HG03097 (cell line): ENCODE data around the gene UBR4.

Experiments
- ATAC-seq: cut with Tn5 transposase; IDR thresholded peaks from one replicate; pipeline ENCODE4 v1.9.1; 2021; ENCODE audit not compliant: unreplicated experiment, low FRiP score

UBR4 gene

DNA sequence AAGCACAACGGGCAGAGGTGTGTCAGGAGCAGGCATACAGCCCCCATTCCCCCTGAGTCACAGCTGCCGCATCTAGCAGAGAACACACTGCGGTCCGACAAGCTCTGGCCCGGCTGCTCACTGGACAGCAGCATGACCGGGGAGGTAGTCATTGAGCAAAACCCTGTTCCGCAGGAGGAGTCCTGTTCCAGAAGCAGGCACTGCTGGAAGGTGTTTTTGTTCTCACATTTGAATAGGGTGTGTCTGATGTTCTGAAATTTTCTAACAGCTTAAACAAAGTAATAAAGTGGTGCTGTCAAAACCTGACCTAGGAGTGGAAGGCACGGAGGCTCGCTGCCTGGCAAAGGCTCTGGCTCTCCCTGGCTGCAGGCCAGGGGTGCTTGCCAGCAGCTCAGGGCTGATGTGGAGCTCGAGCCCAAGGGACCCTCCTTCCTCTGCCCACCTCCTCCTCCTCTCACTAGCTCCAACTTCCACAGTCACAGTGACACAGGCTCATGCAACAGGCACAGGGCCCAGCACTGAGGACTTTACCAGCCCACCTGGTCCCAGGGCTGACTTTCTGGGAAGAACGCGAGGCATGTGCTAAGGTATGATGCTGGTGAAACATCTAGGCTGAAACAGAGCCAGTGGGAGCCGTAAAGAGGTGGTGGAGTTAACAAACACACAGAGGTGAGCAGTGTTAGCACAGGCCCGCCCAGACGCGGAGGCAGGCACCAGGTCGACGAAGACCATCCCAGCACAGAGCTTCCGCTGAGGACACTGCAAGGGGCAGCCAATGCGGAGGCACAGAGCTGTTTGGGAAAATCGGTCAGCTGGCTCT lies 135.0 kb downstream of the UBR4 start:
- ATAC-seq, result no peak

DNA sequence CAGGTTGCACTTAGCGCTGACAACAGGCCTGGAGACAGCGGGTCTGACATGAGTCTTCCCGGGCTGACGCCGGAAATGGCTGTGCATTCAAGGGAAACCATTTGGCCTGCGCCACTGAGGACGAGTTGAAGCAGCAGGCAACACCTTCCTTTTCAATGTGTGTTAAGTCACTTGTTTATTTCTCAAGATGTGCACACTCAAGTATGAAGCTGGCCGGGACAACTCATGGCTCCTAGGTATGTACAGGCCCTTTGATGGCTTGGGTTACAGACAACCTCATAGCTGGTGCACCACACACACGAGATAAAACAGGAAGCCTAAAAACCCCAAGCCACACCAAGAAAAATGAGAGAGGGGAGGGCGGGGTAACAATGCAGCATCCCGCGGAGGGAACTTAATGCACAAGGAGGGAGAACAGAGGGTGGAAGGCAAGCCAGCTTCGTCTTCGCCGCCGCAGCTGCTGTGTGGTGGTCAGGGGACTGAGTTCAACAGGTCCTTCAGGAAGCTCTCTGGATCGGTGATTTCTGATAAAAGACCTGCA lies 135.6 kb downstream of the UBR4 start:
- no peak for ATAC-seq

DNA sequence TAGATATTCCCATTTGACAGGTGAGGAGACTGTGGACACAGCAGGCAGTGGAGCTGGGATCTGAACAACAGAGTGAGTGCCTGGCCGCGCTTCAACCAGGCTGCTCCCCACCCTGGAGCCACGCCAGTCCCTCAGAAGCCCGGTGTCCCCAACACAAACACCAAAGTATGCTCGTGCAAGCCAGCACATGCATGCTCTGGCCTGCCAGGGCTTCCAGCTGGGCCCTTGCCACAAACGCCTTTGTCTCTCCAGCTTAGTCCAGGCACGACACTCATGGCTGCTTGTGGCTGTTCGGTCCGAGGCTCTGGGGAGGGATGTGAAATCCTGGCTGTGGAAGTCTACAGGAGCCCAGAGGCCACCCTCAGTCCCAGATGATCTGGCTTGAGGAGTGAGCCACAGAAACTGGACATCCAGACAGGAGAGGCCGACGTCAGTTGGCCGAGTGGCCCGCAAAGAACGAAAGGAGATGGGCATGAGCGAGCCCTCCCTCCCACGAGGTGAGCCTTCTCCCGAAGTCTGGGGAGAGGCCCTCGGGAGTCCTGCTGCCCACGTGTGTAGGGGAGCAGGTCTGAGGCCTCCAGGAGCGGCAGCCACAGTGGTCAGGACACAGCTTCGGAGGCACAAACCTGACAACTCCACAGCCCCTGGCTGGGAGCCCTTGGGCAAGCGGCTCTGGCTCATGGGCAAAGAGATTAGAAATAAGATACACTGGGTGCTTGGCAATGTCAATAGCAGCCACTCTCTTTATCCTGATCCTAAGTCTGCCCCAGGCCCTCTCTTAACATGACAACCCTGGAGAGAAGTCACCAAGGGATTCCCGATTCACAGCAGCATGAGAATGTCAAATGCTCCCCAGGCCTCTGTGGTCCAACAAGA lies 136.5 kb downstream of the UBR4 start:
- ATAC-seq, result no peak

DNA sequence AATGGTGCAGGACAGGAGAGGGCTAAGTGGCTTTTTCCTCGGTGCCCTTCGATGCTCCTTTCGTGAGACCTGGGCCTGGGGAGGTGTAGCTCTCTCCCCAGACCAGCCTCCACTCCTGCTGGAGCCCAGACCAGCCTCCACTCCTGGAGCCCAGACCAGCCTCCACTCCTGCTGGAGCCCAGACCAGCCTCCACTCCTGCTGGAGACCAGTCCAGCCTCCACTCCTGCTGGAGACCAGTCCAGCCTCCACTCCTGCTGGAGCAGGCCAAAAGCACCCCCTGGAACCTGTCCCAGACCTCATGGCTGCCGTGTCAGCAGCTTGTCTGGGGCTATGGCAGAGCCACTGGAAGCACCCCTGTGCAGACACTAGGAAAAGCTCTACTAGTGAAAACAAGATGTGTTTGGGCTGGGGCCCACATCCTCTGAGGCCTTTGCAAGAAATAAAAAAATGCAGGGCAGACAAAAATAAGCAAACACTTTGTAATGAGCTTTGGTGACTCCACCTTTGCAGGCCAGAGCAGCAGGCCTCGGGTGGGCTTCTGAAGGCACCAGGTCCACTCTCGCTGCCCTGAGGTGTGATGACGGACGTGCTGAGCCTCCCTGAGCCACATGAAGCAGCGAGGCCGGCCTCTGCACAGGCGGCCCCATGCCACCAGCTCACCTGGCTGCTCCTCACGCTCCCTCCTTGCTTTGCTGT lies 137.6 kb downstream of the UBR4 start:
- ATAC-seq, result no peak

DNA sequence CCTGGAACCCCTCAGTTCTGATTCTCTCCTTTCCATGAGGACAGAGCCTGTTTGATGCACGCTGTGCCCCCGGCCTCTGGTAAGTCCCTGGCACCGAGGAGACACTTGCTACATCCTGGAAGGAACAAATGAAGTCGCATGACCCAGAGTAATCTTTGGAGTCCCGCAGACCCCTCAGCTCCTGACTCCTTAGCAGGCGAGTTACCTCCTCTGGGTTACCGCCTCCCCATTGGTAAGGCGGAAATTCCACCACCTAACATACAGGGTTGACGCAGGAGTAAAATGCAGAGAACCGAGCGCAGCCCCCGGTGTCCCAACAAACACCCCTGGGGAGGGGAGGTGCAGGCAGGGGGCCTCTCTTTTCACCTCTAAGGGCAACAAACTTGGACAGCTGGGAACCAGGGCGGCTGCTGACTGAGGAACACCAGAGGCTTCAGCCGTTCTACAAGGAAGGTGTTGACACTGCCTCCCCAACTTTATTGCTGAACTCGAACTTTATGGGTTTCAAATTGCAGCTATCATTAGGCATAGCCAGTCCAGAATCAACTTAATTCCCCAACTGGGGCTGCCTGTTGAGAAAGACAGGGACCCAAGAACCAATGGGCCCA lies 138.3 kb downstream of the UBR4 start:
- no peak for ATAC-seq

DNA sequence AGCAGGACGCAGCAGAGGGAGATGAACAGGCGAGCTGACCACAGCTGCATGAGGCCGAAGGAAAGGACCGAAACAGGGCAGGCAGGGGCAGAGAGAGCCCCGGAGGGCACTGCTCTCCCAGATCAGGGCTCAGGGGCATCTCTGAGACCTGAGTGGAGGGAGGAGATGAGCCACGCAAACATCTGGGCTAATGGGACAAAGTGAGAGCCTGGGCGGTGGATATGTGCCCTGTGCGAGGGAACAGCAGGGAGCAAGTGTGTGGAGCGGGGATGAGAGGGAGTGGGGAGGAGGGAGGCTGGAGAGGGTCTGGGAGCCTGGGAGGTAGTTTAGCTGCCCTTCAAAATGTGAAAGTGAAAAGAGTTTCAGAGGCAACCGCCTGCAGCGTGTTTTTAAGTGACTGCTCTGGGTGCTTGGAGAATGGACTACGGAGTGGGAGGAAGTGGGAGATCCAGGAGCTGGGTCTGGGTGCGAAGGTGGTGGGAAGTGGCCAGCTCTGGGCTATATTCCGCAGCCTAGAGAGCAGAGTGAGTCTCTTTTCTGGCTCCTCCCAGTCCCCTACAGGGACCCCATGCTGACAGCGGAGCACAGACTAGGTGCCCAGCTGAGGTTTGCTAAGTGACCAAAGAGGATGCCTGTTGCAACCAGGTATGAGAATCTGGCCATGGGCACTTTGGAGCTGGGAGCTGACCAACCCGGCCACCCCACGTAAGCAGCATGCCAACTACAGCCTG lies 139.0 kb downstream of the UBR4 start:
- no peak for ATAC-seq

DNA sequence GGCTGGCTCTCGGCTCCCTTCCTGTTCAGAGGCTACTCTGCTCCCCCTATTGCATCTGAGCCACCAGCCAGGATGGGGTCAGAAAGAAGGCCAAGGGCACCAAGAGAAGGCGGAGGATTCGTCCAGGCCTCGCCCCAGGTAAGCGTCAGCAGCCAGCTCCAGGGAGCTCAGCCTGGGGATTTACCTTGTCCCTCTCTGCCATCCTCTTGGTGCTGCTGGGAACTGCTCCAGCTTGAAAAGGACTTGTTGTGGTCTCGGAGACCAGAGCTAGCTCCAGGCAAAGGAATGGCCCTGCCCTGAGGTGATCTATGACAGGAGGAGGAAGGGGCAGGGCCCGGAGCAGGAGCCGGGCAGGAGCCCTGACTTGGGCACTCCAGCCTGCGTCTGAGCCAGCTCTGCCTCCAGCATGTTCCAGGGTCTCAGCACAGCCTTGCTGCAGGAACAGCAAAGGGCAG lies 139.8 kb downstream of the UBR4 start:
- ATAC-seq, result no peak

DNA sequence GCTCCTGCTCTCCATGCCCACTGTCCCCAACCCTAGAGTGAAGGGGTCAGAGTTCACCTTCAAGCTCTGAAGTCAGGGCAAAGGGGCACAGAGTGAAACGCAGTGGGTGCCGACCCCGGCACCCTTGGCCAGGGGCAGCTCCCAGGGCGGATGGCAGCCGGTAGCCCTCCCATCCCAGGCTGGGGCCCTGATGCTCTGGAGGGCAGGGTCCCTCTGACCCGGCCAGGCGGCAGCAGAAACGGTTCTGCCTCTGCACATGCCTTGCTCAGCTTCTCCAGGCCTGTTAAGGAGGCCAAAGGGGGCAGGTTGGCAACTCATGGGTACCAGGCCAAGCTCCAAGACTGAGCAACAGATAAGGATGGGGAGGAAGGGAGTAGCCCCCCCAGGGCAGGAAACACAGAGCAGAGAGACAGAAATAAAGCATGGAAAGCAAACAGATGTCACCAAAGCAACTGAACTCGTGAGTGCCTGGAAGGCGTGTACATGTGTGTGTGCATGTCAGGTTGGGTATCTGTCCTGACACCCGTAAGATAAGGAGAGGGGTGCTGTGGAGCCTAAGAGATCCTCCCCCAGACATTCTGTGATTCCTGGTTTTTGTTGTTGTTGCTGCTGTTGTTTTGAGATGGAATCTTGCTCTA lies 141.3 kb downstream of the UBR4 start:
- no peak for ATAC-seq

DNA sequence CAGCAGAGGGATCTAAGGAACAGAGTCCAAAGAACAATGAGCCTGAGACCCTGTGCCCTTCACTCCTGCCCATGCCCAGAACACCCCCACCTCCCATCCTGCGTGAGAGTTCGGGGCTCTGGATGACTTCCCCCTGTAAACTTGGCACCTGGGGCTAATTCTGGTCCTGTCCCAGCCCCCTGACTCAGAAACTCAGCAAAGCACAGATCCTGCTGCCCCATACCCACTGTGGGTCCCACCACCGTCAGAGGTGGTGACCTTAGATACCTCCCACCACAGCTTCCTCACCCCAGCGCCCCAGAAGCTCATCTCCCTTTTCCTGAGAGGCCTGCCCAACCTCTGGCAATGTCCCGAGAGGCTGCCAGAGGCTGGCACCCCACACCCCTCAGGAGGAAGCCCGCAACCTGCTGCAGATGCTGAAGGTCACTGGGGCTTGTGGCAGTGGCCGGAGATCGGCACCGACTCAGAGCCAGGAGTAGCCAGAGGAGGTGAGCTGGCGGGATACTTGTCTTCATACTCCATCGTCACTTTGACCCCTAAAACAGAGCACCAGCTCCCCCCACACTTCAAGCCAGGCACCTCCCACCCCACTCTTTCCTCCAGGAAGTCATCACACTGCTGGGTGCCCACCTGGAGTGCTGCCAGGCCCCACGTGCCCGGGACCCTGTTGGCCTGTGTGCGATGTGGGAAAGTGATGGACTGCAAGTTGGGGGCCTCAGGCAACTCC lies 142.0 kb downstream of the UBR4 start:
- no peak for ATAC-seq

DNA sequence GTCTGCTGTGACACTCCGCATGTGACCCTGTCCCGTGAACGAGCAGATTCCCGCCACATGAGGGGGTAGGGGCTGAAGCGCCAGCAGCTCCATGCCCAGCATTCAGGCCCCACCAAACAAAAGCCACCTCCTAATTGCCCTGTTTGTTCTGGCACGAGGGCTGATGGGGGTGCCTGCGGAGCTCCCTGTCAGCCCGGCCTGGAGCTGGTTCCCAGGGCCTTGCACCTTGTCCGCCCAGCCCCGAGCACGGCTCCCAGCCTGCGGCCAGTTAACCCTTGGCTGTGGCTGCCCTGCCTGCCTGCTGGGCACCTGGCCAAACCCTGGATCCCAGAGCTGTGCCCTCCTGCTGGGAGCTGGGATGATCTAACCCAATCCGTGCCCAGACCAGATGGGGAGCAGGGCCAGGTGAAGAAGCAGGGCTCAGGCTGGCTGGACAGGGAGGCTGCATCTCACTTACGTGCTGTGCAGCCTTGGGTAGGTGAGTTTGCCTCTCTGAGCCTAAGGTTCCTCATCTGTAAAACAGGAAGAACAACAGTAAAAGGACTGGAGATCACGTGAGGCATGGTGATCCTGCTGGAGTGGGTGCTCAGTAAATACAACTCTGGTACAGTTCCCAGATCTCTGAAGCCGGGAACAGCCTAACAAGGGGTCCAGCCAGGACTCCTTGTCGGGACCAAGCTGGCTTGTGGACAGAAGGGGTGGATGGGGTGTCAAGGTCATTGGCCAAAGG lies 142.7 kb downstream of the UBR4 start:
- ATAC-seq, result no peak

DNA sequence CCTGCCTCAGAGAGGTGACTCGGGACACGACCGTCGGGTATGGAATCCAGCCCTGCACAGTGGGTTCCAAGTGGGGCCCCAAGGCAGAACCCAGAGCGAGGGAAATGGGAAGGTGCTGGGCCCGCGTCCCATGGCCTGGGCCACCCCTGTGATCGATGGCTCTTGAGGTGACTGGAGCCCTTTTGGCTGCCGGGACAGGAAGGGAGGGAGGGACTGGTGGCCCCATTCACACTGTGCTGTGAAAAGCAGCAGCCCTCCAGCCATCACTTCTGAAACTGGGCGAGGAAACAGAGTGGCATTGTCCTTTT lies 143.2 kb downstream of the UBR4 start:
- ATAC-seq, result no peak

DNA sequence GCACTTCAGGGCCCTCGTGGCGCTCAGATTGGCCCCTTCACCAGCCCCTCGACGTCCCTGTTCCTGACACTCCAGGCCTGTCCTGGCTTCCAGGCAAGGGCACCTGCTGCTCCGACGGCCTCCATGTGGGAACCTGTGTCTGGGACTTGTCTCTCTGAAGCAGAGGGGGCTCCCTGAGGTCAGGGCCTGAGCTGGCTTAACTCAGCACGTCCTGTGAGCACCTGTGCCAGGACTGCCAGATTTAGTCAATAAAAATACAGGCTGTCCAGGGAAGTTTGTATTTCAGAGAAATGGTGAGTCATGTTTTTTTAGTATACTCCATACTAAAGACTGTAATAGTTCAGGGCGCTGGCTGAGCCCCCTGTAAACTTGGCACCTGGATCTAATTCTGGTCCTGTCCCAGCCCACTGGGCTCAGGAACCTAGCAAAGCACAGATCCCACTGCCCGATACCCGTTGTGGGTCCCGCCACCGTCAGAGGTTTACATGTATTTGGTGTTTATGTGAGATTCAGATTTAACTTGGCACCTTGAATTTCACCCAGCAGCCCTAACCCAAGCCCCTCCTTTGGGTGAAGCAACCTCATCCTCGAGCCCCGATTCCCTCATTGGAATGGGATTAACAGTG lies 143.7 kb downstream of the UBR4 start:
- no peak for ATAC-seq

DNA sequence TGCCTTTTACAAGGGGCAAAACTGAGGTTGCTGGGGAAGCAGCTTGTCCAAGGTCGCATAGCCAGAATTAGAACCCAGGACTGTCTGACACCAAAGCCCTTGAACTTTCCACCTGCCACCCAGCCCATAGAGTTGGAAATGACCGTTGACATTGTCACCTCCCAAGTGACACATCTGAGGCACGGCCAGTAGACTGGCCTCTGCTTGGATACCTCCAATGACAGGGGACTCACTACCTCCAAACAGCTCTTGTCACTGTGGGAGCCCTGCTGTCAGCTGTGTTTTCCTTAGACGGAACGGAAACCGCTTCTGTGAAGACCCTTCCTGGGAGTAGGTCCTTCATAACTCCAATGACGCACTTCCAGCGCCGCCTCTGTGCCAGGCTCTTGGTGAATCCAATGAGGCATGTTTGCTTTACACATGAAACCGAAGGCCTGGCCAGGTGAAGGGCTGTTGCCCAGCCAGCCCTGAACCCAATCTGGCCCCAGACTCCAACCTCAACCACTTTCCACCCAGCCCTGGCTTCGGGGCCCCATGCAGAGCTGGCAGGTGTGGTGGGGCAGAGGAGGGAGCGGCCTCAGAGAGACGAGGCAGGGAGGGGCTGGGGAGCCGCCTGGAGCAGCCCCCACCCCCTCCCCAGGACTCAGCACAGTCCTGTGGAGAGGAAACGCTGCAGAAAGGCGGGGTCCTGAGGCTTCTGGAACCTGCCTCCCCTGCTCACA lies 144.4 kb downstream of the UBR4 start:
- ATAC-seq, result no peak

DNA sequence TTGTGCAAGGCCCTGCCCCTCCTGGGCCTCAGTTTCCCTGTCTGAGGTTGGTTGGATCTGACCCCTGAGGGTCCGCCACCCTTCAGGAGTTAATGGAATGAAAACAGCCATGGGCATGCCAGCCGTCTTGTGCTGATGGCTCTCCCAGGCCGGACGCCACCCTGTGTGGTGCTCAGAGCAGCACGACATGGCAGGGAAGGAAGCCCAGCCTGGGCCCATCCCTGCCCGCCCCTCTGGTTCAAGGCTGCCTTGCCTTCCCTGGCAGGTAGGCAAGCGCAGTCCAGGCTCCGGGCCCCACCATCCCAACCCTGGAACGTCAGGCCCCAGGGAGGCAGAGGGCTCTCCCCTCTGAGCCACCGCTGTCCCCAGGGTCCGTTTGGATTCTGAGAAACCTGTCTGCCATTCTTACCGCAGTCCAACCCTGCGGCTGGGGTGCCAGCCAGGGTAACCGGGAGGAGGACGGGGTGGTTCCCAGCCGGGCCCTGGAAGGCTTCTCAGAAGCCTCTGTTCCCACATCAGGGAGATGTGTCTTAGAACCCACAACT lies 145.1 kb downstream of the UBR4 start:
- no peak for ATAC-seq

DNA sequence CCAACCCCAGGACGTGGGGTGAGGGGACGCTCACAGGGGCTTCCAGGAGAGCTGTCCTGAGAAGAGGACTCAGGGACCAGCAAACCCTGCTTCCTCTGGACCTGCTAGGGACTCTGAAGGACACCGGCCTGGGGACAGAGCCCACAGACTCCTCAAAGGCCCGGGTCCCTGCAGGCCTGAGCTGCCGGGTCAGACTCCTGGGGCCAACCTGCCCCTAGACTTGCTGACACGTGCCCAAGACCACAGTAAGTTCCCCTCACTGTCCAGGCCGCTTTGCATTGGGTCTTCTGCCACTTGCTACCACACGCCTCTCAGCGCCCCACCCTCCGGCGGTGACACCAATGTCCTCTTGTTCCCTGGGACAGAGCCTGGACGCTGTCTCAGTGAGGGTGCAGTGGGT lies 146.9 kb downstream of the UBR4 start:
- ATAC-seq, result no peak

DNA sequence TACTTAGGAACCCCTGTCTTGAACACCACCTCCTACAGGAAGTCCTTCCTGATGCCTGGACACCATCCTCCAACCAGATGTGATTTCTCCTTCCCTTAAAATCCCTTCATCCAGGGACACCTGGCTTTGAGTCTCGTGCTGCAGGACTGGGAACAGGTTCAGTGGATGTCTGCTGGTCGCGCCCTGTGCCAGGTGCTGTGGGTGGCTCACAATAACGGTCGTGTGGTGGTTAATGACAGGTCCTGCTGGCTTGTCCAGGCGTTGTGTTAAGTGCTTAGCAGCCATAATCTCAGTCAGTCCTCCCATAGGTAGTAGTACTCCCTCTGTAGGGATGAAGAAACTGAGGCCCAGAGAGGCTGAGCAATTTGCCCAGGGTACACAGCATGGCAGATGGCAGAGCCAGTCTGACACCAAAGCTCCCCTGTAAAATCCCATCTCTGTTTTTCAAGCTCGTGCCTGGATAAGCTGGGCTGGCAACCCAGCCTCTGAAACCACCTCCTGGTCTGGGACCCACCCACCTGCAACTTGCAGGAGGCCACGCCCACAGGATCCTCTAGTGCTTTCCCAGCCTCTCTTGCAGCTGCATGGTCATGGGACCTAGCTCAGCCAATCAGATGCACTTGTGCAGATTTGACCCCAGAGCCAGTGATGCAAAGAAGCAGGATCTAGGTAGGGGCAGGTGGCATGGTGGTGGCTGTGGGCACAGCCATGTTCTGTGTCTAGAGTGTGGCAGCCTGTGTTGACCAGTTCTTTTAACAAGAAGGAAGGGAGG lies 147.6 kb downstream of the UBR4 start:
- no peak for ATAC-seq
